ENCODE measurements around the gene ZNF280D.
"Not testable (repeated sequence)": the region's sequence is repeated elsewhere in the genome, so short reads cannot be mapped to it uniquely, and the experiment has no call there.

The ZNF280D gene

GRCh38 chr15:56733136-56734012 is at the start of gene ZNF280D:
Gene ZNF280D, minus strand, starts transcription at chr15:56733509. Its CDS starts 26,400 bp downstream, at chr15:56707109.
- peak; percentile 77 for DNase-seq (ENCODE audit: low spot score)

GRCh38 chr15:56782306-56782705 is 49.0 kb upstream of the ZNF280D start:
- no peak for DNase-seq (ENCODE audit: low spot score)

GRCh38 chr15:56781666-56782065 is 48.4 kb upstream of the ZNF280D start:
- no peak for DNase-seq (ENCODE audit: low spot score)

- not testable (repeated sequence) for DNase-seq (ENCODE audit: low spot score)
Observed at GRCh38 chr15:56780102-56780725, 46.9 kb upstream of the ZNF280D start.

- not testable (repeated sequence) for DNase-seq (ENCODE audit: low spot score)
Observed at GRCh38 chr15:56779449-56779848, 46.1 kb upstream of the ZNF280D start.

- DNase-seq (ENCODE audit: low spot score): no peak
Observed at GRCh38 chr15:56778761-56779160, 45.5 kb upstream of the ZNF280D start.

GRCh38 chr15:56776839-56777238 is 43.5 kb upstream of the ZNF280D start:
- DNase-seq (ENCODE audit: low spot score): no peak

GRCh38 chr15:56775641-56776040 is 42.3 kb upstream of the ZNF280D start:
- DNase-seq (ENCODE audit: low spot score): no peak

GRCh38 chr15:56774356-56774755 is 41.0 kb upstream of the ZNF280D start:
- no peak for DNase-seq (ENCODE audit: low spot score)

GRCh38 chr15:56772868-56773639 is 39.7 kb upstream of the ZNF280D start:
- no peak for DNase-seq (ENCODE audit: low spot score)

GRCh38 chr15:56770173-56770572 is 36.9 kb upstream of the ZNF280D start:
- no peak for DNase-seq (ENCODE audit: low spot score)

- DNase-seq (ENCODE audit: low spot score): no peak
Observed at GRCh38 chr15:56767315-56767714, 34.0 kb upstream of the ZNF280D start.

GRCh38 chr15:56765251-56765650 is 31.9 kb upstream of the ZNF280D start:
- DNase-seq (ENCODE audit: low spot score): no peak

- DNase-seq (ENCODE audit: low spot score): no peak
Observed at GRCh38 chr15:56763141-56763895, 30.0 kb upstream of the ZNF280D start.

- no peak for DNase-seq (ENCODE audit: low spot score)
Observed at GRCh38 chr15:56760186-56760585, 26.9 kb upstream of the ZNF280D start.

- no peak for DNase-seq (ENCODE audit: low spot score)
Observed at GRCh38 chr15:56759450-56759845, 26.1 kb upstream of the ZNF280D start.

- no peak for DNase-seq (ENCODE audit: low spot score)
Observed at GRCh38 chr15:56758770-56759449, 25.6 kb upstream of the ZNF280D start.

GRCh38 chr15:56757875-56758274 is 24.6 kb upstream of the ZNF280D start:
- no peak for DNase-seq (ENCODE audit: low spot score)

GRCh38 chr15:56754772-56755370 is 21.6 kb upstream of the ZNF280D start:
- DNase-seq (ENCODE audit: low spot score): no peak

- DNase-seq (ENCODE audit: low spot score): no peak
Observed at GRCh38 chr15:56752986-56753385, 19.7 kb upstream of the ZNF280D start.

- no peak for DNase-seq (ENCODE audit: low spot score)
Observed at GRCh38 chr15:56749982-56750381, 16.7 kb upstream of the ZNF280D start.
